Measurements from ENCODE around the gene RIIAD1.

Gene RIIAD1

GRCh38 chr1:151704246-151704645 is 17.1 kb upstream of the RIIAD1 start:
- no peak overlapping the region for H3K4me3 ChIP-seq (ENCODE audit: low read depth, low read length)
- TF ChIP-seq CTCF (conservative IDR thresholded peaks at IDR 0.05; ENCODE audit: low read depth, low read length): no peak
- no peak for DNase-seq (ENCODE audit: low read depth)

- TF ChIP-seq CTCF (conservative IDR thresholded peaks at IDR 0.05; ENCODE audit: low read depth, low read length): no peak
- no peak for DNase-seq (ENCODE audit: low read depth)
- no peak overlapping the region for H3K4me3 ChIP-seq (ENCODE audit: low read depth, low read length)
Observed at GRCh38 chr1:151705146-151705545, 16.2 kb upstream of the RIIAD1 start.

- H3K4me3 ChIP-seq (ENCODE audit: low read depth, low read length): no peak overlapping the region
- no peak for DNase-seq (ENCODE audit: low read depth)
- no peak for TF ChIP-seq CTCF (conservative IDR thresholded peaks at IDR 0.05; ENCODE audit: low read depth, low read length)
Observed at GRCh38 chr1:151705753-151706463, 15.4 kb upstream of the RIIAD1 start.

- DNase-seq (ENCODE audit: low read depth): no peak
- no peak overlapping the region for H3K4me3 ChIP-seq (ENCODE audit: low read depth, low read length)
- TF ChIP-seq CTCF (conservative IDR thresholded peaks at IDR 0.05; ENCODE audit: low read depth, low read length): no peak
Observed at GRCh38 chr1:151706464-151707415, 14.6 kb upstream of the RIIAD1 start.

DNA sequence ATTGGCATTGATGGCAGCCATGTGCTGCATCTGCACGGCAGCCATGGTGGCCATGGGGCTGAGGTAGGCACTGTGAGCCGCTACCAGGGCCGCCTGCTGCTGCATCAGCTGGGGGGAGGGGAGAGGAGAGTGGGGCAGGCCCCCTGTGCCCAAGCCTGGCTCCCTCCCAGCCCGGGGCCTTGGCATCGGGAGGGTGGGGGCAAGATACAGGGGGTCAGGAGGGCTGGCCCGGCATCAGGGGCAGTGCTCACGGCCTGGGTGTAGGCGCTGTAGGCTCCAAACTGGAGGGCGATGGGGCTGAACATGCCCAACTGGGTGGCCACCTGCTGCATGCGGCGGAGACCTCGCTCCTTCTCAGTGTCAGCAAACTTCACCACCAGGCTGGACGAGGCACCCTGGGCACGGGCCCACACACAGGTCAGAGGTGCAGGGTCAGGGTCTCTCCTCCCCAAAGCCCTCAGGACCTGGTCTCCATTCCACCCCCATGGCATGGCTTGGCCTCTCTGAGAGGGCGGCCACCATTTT is 13.7 kb upstream of the RIIAD1 start:
- no peak overlapping the region for H3K4me3 ChIP-seq (ENCODE audit: low read depth, low read length)
- no peak for DNase-seq (ENCODE audit: low read depth)
- no peak for TF ChIP-seq CTCF (conservative IDR thresholded peaks at IDR 0.05; ENCODE audit: low read depth, low read length)

DNA sequence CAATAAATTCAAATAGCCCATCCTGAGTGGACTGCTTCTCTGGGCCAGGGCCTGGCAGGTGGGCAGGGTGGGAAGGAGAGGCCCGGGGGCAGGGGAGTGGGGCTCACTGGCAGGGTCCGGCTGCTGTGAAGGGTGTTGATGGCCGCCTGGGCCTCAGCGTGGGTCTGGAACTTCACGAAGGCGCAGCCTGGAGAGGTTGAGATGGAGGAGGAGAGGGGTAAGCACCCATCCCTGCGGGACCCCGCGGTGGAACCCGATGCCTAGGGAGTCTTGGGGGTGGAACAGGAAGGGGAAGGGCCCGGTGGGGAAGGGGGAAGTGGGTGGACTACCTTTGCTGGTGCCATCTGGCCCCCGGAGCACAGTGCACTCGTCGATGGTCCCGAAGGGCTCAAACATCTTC is 12.4 kb upstream of the RIIAD1 start:
- no peak for TF ChIP-seq CTCF (conservative IDR thresholded peaks at IDR 0.05; ENCODE audit: low read depth, low read length)
- no peak for DNase-seq (ENCODE audit: low read depth)
- no peak overlapping the region for H3K4me3 ChIP-seq (ENCODE audit: low read depth, low read length)

Data from choroid plexus epithelial cell (primary cell).